Motor neuron (in vitro differentiated cells): ENCODE results near the gene SERINC1. TPM values are rescaled to one million over a fixed set of nuclear protein-coding genes. Genes with fewer than 3 reads are reported as not detected.
A peak's percentile ranks its signal among the peaks of the same experiment; 100 is the strongest.
"Not testable (repeated sequence)": the region's sequence is repeated elsewhere in the genome, so short reads cannot be mapped to it uniquely, and the experiment has no call there.

Experiments
- ATAC-seq, 8 experiments: fragments of 200-7000 bp; cut with Tn5 transposase; replicated peaks in 6 of 8; 2 replicates each; pipeline ENCODE4 v1.8.0; 2021; ENCODE audit warnings: mild to moderate bottlenecking in 8 of 8, moderate library complexity in 8 of 8
- H3K27ac ChIP-seq, 2 donors: fragments of 250-450 bp; sonication (Bioruptor Pico); 2 replicates each; pipeline ENCODE4 v1.9.0; 2021; ENCODE audit warnings: antibody characterized with exemption in 2 of 2, mild to moderate bottlenecking in 2 of 2, moderate library complexity in 1 of 2
- H3K4me1 ChIP-seq, 2 donors: fragments of 250-450 bp; sonication (Bioruptor Pico); replicated peaks in 1 of 2; 2 replicates each; pipeline ENCODE4 v1.6.1; 2021; ENCODE audit warnings: antibody characterized with exemption in 2 of 2, mild to moderate bottlenecking in 2 of 2, moderate library complexity in 1 of 2
- H3K4me3 ChIP-seq, 5 donors: fragments of 250-450 bp; sonication (Bioruptor Pico); 2 replicates each; pipeline ENCODE4 v1.9.0; 2021; ENCODE audit warnings: antibody characterized with exemption in 5 of 5, mild to moderate bottlenecking in 5 of 5, moderate library complexity in 4 of 5
- WGBS, 10 experiments: fragments of 450-650 bp; shearing (Covaris generic); methylation state at CpG; one replicate each; pipeline ENCODE4 v1.0.0; 2022; 5-methylcytosine and 5-hydroxymethylcytosine counted together
- in situ Hi-C, 9 experiments: fragments of 400-800 bp; cut with MboI; loops; one replicate each; pipeline ENCODE4 v1.15.0; 2021; ENCODE audit warnings: low sequenced_read_pairs in 9 of 9, low pct_unique_long_range_greater_than_20kb in 2 of 9; ENCODE audit not compliant: unreplicated experiment in 9 of 9
- total RNA-seq, 8 experiments: library from RNA; unstranded; fragments of 300-600 nt; gene quantifications; 2 replicates each; pipeline versions ENCODE4 v1.2.3 to v1.2.4, GENCODE V29; 2022

SERINC1 gene
- total RNA-seq, 8 experiments from 2014 or later = 101 to 529 (median 243) TPM

- Histone ChIP-seq H3K27ac (no peak overlapping the region), H3K4me3 (no peak overlapping the region), H3K4me1 (peaks cover 7 to 14% of the 10 kb centered on the region in 2 donors)
- in situ Hi-C loops = no loop called here
- 54 to 100% (median 100%) methylated on average over 1 to 2 of the region's 2 CpGs for WGBS, 10 experiments
- no peak for ATAC-seq
Measured at GRCh38 chr6:122461885-122462284, 9.7 kb downstream of the SERINC1 start.

- WGBS, 10 experiments = 20 to 100% (median 96%) methylated on average over 1 to 7 of the region's 8 CpGs; no CpG with 5 or more reads in 4 of the 10 experiments
- H3K4me1 ChIP-seq = peaks cover 7 to 14% of the 10 kb centered on the region in 2 donors
- H3K4me3 ChIP-seq, ATAC-seq, H3K27ac ChIP-seq, in situ Hi-C loops: not testable (repeated sequence)
Measured at GRCh38 chr6:122459865-122460416, 11.7 kb downstream of the SERINC1 start.

GRCh38 chr6:122459240-122459639 is 12.4 kb downstream of the SERINC1 start:
- 21 to 100% (median 76%) methylated on average over 1 to 2 of the region's 2 CpGs for WGBS, 10 experiments
- no peak overlapping the region for H3K27ac ChIP-seq
- in situ Hi-C loops = no loop called here
- H3K4me1 ChIP-seq = peaks cover 7 to 14% of the 10 kb centered on the region in 2 donors
- no peak overlapping the region for H3K4me3 ChIP-seq
- no peak for ATAC-seq

- in situ Hi-C loops = no loop called here
- no peak for ATAC-seq
- Histone ChIP-seq H3K4me3 (no peak overlapping the region), H3K4me1 (peaks cover 7 to 17% of the 10 kb centered on the region in 2 donors), H3K27ac (no peak overlapping the region)
- WGBS, 10 experiments = 75 to 100% (median 100%) methylated on average over 1 of the region's 1 CpG; no CpG with 5 or more reads in 1 of the 10 experiments
Measured at GRCh38 chr6:122458087-122458486, 13.5 kb downstream of the SERINC1 start.

- H3K4me1 ChIP-seq = peaks cover 7 to 21% of the 10 kb centered on the region in 2 donors
- peak in 1 of 8 experiments; percentile 36 for ATAC-seq
- H3K27ac ChIP-seq, in situ Hi-C loops, H3K4me3 ChIP-seq: not testable (repeated sequence)
- WGBS, 10 experiments = 67 to 100% (median 87%) methylated on average over 1 of the region's 1 CpG; no CpG with 5 or more reads in 2 of the 10 experiments
Measured at GRCh38 chr6:122455116-122455515, 16.5 kb downstream of the SERINC1 start.

- H3K4me3 ChIP-seq = no peak overlapping the region
- in situ Hi-C loops = no loop called here
- no peak overlapping the region for H3K27ac ChIP-seq
- peaks cover 7 to 19% of the 10 kb centered on the region in 2 donors for H3K4me1 ChIP-seq
- WGBS, 10 experiments = 77 to 100% (median 96%) methylated on average over 1 to 4 of the region's 4 CpGs
- ATAC-seq = peak in 1 of 8 experiments; percentile 23
Measured at GRCh38 chr6:122454673-122455072, 16.9 kb downstream of the SERINC1 start.

- no peak overlapping the region for H3K4me3 ChIP-seq
- H3K4me1 ChIP-seq = peaks cover 0 to 7% of the 10 kb centered on the region in 2 donors
- ATAC-seq = peak in 4 of 8 experiments; percentile 41 to 88 (median 58)
- in situ Hi-C loops = no loop called here
- no peak overlapping the region for H3K27ac ChIP-seq
- WGBS, 10 experiments = 0 to 27% (median 0%) methylated on average over 1 of the region's 1 CpG; no CpG with 5 or more reads in 3 of the 10 experiments
Measured at GRCh38 chr6:122452509-122452908, 19.1 kb downstream of the SERINC1 start.

GRCh38 chr6:122449069-122449468 is 22.5 kb downstream of the SERINC1 start:
- Histone ChIP-seq H3K4me3 (no peak overlapping the region), H3K4me1 (peaks cover 0 to 7% of the 10 kb centered on the region in 2 donors), H3K27ac (no peak overlapping the region)
- WGBS, 10 experiments = 80 to 100% (median 100%) methylated on average over 1 of the region's 1 CpG; no CpG with 5 or more reads in 3 of the 10 experiments
- no peak for ATAC-seq
- in situ Hi-C loops = no loop called here

- H3K4me3 ChIP-seq = no peak overlapping the region
- no peak overlapping the region for H3K27ac ChIP-seq
- 83 to 100% methylated on average over 1 of the region's 1 CpG; no CpG with 5 or more reads in 8 of the 10 experiments for WGBS, 10 experiments
- ATAC-seq = no peak
- no peaks in the 10 kb centered on the region for H3K4me1 ChIP-seq
- in situ Hi-C loops = no loop called here
Measured at GRCh38 chr6:122445274-122445673, 26.3 kb downstream of the SERINC1 start.

- H3K4me1 ChIP-seq = no peaks in the 10 kb centered on the region
- 100% methylated on average over 1 of the region's 1 CpG; no CpG with 5 or more reads in 8 of the 10 experiments for WGBS, 10 experiments
- H3K27ac ChIP-seq = no peak overlapping the region
- H3K4me3 ChIP-seq = no peak overlapping the region
- ATAC-seq = no peak
- in situ Hi-C loops = no loop called here
Measured at GRCh38 chr6:122438975-122439374, 32.6 kb downstream of the SERINC1 start.

- WGBS, 10 experiments = 90 to 100% (median 100%) methylated on average over 1 to 3 of the region's 3 CpGs
- Histone ChIP-seq H3K27ac (no peak overlapping the region), H3K4me1 (no peaks in the 10 kb centered on the region), H3K4me3 (no peak overlapping the region)
- no peak for ATAC-seq
- in situ Hi-C loops = no loop called here
Measured at GRCh38 chr6:122432816-122433215, 38.8 kb downstream of the SERINC1 start.

- no peak for ATAC-seq
- in situ Hi-C loops = no loop called here
- Histone ChIP-seq H3K4me3 (no peak overlapping the region), H3K4me1 (no peaks in the 10 kb centered on the region), H3K27ac (no peak overlapping the region)
- 75 to 100% (median 94%) methylated on average over 1 to 4 of the region's 4 CpGs; no CpG with 5 or more reads in 1 of the 10 experiments for WGBS, 10 experiments
Measured at GRCh38 chr6:122431780-122432179, 39.8 kb downstream of the SERINC1 start.

- Histone ChIP-seq H3K27ac (no peak overlapping the region), H3K4me1 (no peaks in the 10 kb centered on the region), H3K4me3 (no peak overlapping the region)
- ATAC-seq = no peak
- in situ Hi-C loops = no loop called here
Measured at GRCh38 chr6:122429323-122429722, 42.3 kb downstream of the SERINC1 start.

- whole genome bisulfite sequencing, 10 experiments = 40 to 100% (median 100%) methylated on average over 1 of the region's 1 CpG; no CpG with 5 or more reads in 2 of the 10 experiments
- in situ Hi-C loops = no loop called here
- no peaks in the 10 kb centered on the region for H3K4me1 ChIP-seq
- no peak overlapping the region for H3K4me3 ChIP-seq
- H3K27ac ChIP-seq = no peak overlapping the region
- ATAC-seq = peak in 1 of 8 experiments; percentile 39
Measured at GRCh38 chr6:122428781-122429180, 42.8 kb downstream of the SERINC1 start.
